HUES6 (cell line): Measurements from ENCODE around the gene FGF12.

Experiments
- H3K27ac ChIP-seq: 2 replicates; pipeline ENCODE4 v1.7.0; 2013; ENCODE audit warnings: low read depth, mild to moderate bottlenecking, low read length, inconsistent platforms
- H3K27me3 ChIP-seq: 2 replicates; pipeline ENCODE4 v1.6.1; 2013; ENCODE audit warnings: low read length; ENCODE audit not compliant: control insufficient read depth, insufficient read depth
- H3K36me3 ChIP-seq: 2 replicates; pipeline ENCODE4 v1.6.1; 2013; ENCODE audit warnings: low read length; ENCODE audit not compliant: control insufficient read depth, insufficient read depth
- H3K4me1 ChIP-seq: 2 replicates; pipeline ENCODE4 v1.6.1; 2013; ENCODE audit warnings: low read length; ENCODE audit not compliant: control insufficient read depth, insufficient read depth
- H3K4me3 ChIP-seq: 2 replicates; pipeline ENCODE4 v1.5.1; 2013; ENCODE audit warnings: low read depth, low read length
- H3K9ac ChIP-seq: one replicate; pipeline ENCODE4 v1.6.1; 2013; ENCODE audit warnings: mild to moderate bottlenecking, low read length
- H3K9me3 ChIP-seq: 2 replicates; pipeline ENCODE4 v1.6.1; 2013; ENCODE audit warnings: low read depth, low read length; ENCODE audit not compliant: control insufficient read depth, insufficient read depth

Gene FGF12

GRCh38 chr3:192284443-192285072 is 442.8 kb downstream of the FGF12 start:
- Histone ChIP-seq H3K9ac (no peak overlapping the region), H3K36me3 (no peaks in the 10 kb centered on the region), H3K4me1 (no peaks in the 10 kb centered on the region), H3K9me3 (no peaks in the 10 kb centered on the region), H3K27me3 (no peaks in the 10 kb centered on the region), H3K27ac (no peak overlapping the region), H3K4me3 (no peak overlapping the region)

GRCh38 chr3:192281207-192281880 is 446.0 kb downstream of the FGF12 start:
- H3K4me3 ChIP-seq, result no peak overlapping the region
- no peaks in the 10 kb centered on the region for H3K4me1 ChIP-seq
- H3K27ac ChIP-seq, result no peak overlapping the region
- no peaks in the 10 kb centered on the region for H3K36me3 ChIP-seq
- no peaks in the 10 kb centered on the region for H3K27me3 ChIP-seq
- no peak overlapping the region for H3K9ac ChIP-seq
- no peaks in the 10 kb centered on the region for H3K9me3 ChIP-seq

GRCh38 chr3:192279664-192280063 is 447.7 kb downstream of the FGF12 start:
- Histone ChIP-seq H3K27ac (no peak overlapping the region), H3K9ac (no peak overlapping the region), H3K4me1 (no peaks in the 10 kb centered on the region), H3K27me3 (no peaks in the 10 kb centered on the region), H3K9me3 (no peaks in the 10 kb centered on the region), H3K4me3 (no peak overlapping the region), H3K36me3 (no peaks in the 10 kb centered on the region)

GRCh38 chr3:192277477-192277876 is 449.9 kb downstream of the FGF12 start:
- Histone ChIP-seq H3K4me1 (peaks cover 7% of the 10 kb centered on the region), H3K9ac (no peak overlapping the region), H3K27me3 (no peaks in the 10 kb centered on the region), H3K36me3 (no peaks in the 10 kb centered on the region), H3K4me3 (no peak overlapping the region), H3K27ac (no peak overlapping the region), H3K9me3 (no peaks in the 10 kb centered on the region)

- no peak overlapping the region for H3K9ac ChIP-seq
- H3K27me3 ChIP-seq, result no peaks in the 10 kb centered on the region
- no peak overlapping the region for H3K27ac ChIP-seq
- no peak overlapping the region for H3K4me3 ChIP-seq
- no peaks in the 10 kb centered on the region for H3K9me3 ChIP-seq
- no peaks in the 10 kb centered on the region for H3K36me3 ChIP-seq
- peaks cover 7% of the 10 kb centered on the region for H3K4me1 ChIP-seq
Observed at GRCh38 chr3:192275741-192276355, 451.5 kb downstream of the FGF12 start.

- H3K27me3 ChIP-seq, result no peaks in the 10 kb centered on the region
- H3K4me3 ChIP-seq, result no peak overlapping the region
- peaks cover 7% of the 10 kb centered on the region for H3K4me1 ChIP-seq
- H3K36me3 ChIP-seq, result no peaks in the 10 kb centered on the region
- H3K9ac ChIP-seq, result no peak overlapping the region
- H3K27ac ChIP-seq, result no peak overlapping the region
- H3K9me3 ChIP-seq, result no peaks in the 10 kb centered on the region
Observed at GRCh38 chr3:192273697-192274010, 453.7 kb downstream of the FGF12 start.

- no peak overlapping the region for H3K27ac ChIP-seq
- H3K9me3 ChIP-seq, result peaks cover 4% of the 10 kb centered on the region; the same call in 1 of the 2 replicates
- H3K9ac ChIP-seq, result no peak overlapping the region
- H3K36me3 ChIP-seq, result no peaks in the 10 kb centered on the region
- no peak overlapping the region for H3K4me3 ChIP-seq
- H3K27me3 ChIP-seq, result no peaks in the 10 kb centered on the region
- H3K4me1 ChIP-seq, result peaks cover 7% of the 10 kb centered on the region
Observed at GRCh38 chr3:192273001-192273696, 454.2 kb downstream of the FGF12 start.

GRCh38 chr3:192262001-192262400 is 465.3 kb downstream of the FGF12 start:
- Histone ChIP-seq H3K36me3 (no peaks in the 10 kb centered on the region), H3K9ac (no peak overlapping the region)

GRCh38 chr3:192261135-192261534 is 466.2 kb downstream of the FGF12 start:
- no peak overlapping the region for H3K9ac ChIP-seq
- no peaks in the 10 kb centered on the region; the same call in 1 of the 2 replicates for H3K4me1 ChIP-seq
- H3K27ac ChIP-seq, result no peak overlapping the region

More at GRCh38 chr3:192262001-192262400, 465.3 kb downstream of the FGF12 start:
- Histone ChIP-seq H3K4me1 (no peaks in the 10 kb centered on the region; the same call in 1 of the 2 replicates), H3K27me3 (no peaks in the 10 kb centered on the region), H3K9me3 (no peaks in the 10 kb centered on the region), H3K27ac (no peak overlapping the region), H3K4me3 (no peak overlapping the region)

GRCh38 chr3:192260116-192261010 is 467.0 kb downstream of the FGF12 start:
- no peak overlapping the region for H3K27ac ChIP-seq
- no peaks in the 10 kb centered on the region for H3K27me3 ChIP-seq
- no peaks in the 10 kb centered on the region for H3K9me3 ChIP-seq
- no peaks in the 10 kb centered on the region; the same call in 1 of the 2 replicates for H3K4me1 ChIP-seq
- no peak overlapping the region for H3K4me3 ChIP-seq
- no peaks in the 10 kb centered on the region for H3K36me3 ChIP-seq
- H3K9ac ChIP-seq, result no peak overlapping the region

More at GRCh38 chr3:192261135-192261534, 466.2 kb downstream of the FGF12 start:
- Histone ChIP-seq H3K36me3 (no peaks in the 10 kb centered on the region), H3K4me3 (no peak overlapping the region), H3K9me3 (no peaks in the 10 kb centered on the region), H3K27me3 (no peaks in the 10 kb centered on the region)
